Pulmonary artery endothelial cell (primary cell): ENCODE data around the gene PLEKHA5. TPM values are rescaled to one million over a fixed set of nuclear protein-coding genes. Genes with fewer than 3 reads are reported as not detected.

ENCODE experiments used
- DNase-seq: peaks from one replicate; pipeline ENCODE4 v3.0.0-alpha.2; 2011; ENCODE audit warnings: low read depth, low spot score
- total RNA-seq: library from RNA; depleted of rRNA; stranded (reverse); fragments of >200 nt; gene quantifications from 2 replicates; pipeline ENCODE4 v1.2.3, GENCODE V29; 2014

Gene PLEKHA5
- total RNA-seq, 1 donor from 2014 or later = 14.6 TPM

GRCh38 chr12:19127270-19127669 lies 2.3 kb upstream of the PLEKHA5 start:
- no peak for DNase-seq

- no peak for DNase-seq
These were observed 1.0 kb upstream of the PLEKHA5 start for GRCh38 chr12:19128485-19128884.

DNA sequence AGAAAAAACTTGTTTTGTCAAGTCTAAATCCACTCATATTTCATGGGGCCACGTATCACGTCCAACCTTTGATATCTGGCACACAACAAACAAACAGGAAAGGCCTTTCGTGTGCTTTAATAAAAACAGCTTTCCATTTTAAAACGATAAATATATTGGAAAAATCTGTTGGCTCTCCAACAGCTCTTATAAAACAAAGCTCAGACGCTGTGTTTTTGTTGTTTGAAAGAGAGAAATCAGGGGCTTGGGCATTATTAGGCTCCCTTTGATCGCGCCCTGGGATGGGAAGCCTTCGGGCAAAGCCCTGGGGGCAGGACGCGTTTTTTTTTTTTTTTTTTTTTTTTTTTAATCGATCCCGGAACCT lies 429 bp upstream of the PLEKHA5 start:
- no peak for DNase-seq

- no peak for DNase-seq
These were observed 891 bp downstream of the PLEKHA5 start for GRCh38 chr12:19130224-19131024.

DNA sequence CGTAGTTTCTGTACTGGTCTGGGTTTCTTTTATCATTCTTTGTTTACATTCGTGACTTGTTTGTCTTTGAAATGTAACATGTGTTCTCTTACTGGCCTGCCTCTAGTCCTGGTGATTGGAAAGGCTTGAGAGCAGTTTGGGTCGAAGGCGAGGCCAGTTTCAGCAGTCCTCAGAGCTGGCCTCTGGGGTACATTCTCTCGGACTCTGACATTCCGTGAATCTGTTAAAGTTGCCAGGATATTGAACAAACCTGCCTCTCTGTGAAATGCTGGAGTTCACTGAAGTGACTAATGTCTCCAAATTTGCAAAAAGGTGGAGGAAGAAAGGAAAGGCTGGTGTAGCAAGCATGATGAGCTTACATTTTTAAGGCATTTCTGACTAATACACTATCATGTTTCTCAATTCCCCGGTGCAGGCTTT lies 1.5 kb downstream of the PLEKHA5 start:
- DNase-seq = no peak

DNA sequence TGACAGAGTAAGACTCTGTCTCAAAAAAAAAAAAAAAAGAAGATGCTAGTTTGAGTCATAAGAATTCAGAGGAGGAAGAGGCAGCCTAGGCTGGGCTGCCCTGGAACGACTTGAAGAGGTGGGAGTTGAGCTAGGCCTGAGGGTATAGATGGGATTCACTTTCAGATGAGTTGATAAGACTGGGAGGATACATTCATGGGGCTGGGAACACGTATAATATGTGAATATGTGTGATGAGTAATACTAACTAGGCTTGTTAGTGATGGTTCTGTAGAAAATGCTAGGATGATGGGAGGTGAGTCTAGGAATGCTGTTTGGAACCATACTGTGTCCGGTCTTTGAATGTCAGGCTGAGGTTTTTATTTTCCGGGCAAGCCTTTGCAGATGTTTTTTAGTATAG lies 9.0 kb downstream of the PLEKHA5 start:
- DNase-seq = no peak

DNA sequence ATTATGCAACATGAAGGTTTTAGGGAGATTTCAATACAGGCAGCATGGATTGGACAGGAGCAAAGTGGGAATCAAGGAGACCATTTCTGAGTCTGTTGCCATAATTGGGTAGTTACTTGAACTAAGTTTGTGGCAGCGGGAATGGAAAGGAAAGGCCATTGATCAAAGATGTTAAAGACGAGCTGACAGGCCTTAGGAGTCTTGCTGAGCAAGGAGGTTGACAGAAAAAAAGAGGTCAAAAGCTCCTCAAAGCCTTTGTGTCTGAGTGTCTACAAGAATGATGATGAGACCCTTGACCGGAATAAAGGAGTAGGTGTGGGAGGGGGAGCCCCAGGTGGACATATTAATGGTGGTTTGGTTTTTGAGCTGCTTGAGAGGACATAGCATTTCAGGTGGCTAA lies 9.4 kb downstream of the PLEKHA5 start:
- DNase-seq = no peak

DNA sequence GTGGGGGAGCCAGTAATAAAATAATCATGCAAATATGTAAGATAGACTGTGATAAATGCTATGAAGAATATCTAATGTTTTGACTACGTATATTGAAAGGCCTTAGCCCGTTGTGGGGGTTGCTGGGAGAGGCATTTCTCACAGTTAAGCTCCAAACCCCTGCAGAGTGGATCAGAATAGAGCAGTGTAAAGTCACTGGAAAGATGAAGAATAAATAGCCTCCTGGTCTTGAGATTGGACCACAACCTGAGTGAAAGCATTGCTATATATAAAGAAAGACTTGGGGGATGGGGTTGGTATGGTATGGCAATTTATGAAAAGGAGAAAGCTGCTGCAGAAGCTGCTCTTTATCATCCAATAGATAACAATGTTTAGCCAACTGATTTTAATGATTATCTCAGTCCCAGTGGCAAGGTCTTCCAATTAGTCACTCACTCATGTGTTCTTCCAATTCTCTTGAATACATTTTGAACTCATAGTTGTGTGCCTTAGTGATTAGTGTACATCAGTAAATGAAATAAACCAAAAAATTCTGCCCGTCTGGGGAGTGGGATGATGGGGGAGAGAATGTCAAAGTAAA lies 10.2 kb downstream of the PLEKHA5 start:
- DNase-seq = no peak

DNA sequence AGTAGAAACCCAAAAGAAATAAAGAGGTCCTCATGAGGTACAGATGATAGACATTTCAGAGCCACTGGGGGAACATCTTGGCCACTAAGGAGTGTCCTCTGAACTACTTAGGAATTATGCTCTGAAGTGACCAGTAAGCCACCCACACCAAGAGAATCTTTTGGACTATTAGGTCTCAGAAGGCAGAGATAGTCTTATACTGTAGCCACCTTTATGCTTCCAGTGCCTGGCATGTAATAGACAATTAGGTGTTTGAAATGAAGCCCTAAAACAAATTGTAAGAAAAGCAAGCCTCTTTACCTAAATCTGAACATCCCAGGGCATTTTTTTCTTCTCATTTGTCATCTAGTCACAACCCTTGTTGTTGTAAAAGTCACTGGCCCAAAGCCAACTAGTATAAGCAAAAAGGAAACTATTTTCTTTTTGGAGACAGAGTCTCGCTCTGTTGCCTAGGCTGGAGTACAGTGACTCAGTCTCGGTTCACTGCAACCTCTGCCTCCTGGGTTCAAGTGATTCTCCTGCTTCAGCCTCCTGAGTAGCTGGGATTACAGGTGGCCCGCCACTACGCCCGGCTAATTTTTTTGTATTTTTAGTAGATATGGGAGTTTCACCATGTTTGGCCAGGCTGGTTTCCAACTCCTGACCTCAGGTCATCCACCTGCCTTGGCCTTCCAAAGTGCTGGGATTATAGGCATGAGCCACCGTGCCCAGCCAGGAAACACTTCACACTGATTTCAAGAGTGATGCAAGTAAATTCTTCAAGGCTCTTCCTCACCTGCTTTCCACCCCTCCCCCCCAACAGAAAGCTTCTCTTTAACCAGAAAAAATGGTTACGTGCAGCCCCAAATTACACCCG lies 11.1 kb downstream of the PLEKHA5 start:
- DNase-seq = no peak

DNA sequence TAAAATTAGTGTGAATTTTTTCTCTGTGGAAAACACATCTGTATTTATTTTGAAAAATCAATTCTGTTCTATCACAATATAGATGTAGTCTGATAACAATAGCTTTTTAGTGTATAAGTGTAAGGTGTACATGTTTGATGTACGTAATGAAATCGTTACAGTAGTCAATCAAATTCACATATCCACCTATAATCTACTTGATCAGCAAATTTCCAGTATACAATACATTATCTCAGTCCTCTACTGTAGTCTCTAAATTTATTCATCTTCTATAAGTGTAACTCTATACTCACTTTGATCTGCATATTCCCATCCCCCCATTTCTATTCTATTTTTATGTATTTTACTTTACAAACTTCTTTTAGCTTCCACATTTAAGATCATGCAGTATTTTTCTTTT lies 13.0 kb downstream of the PLEKHA5 start:
- DNase-seq = no peak

DNA sequence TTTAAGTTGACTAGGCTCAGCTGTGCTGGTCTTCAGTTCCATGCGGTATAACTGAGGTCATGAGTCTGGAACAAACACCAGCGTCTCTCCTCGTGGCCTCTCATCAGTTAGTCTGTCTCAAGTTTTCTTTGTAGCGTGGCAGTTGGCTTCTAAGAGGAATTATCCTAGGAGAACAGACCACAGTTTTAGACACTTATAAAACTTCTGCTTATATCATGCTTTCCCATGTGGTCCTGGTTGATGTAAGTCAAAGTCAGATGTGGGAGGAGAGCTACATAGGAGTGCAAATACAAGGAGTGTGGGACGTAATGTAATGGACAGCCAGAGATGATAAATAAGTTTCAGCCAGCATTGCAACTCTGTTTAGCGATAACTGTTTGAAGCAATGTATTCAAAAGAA lies 14.8 kb downstream of the PLEKHA5 start:
- no peak for DNase-seq

DNA sequence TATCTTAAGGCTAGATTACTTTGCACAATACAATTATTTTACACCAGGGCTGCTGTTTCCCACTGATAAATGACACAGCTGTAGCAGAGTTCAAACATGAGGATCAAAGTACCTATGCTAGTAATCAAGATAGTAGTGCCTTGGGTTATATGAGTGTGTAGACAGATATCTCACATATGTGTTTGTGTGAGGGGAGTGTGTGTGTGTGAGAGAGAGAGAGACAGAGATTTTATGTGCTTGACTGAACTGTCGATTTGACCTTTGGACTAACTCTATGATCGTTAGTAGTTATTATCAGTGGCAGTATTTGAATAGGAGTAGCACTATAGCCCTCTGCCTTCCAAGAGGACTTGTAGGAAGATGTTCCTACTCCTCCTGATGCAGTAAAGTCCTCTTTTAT lies 15.5 kb downstream of the PLEKHA5 start:
- DNase-seq = no peak

- DNase-seq = no peak
These were observed 19.3 kb downstream of the PLEKHA5 start for GRCh38 chr12:19148860-19149259.

GRCh38 chr12:19150273-19150900 lies 20.9 kb downstream of the PLEKHA5 start:
- no peak for DNase-seq

DNA sequence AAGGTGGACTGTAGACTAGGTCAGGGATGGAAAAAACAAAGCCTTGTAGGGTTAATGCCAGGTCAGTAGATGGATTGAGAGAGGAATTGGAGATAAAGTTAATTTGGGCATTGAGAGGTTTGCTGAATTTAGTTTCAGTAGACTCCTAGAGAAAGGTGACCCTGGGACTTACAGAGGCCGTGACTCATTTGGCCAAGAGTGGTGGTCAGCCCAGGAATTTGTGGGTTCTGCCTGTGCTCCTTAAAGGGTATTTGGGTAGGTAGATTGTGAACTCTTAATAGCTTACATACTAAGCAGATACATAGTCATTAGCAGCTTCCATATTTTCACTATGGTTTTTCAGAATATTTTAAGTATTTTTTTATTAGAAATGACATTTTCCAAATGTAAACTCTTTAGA lies 21.8 kb downstream of the PLEKHA5 start:
- no peak for DNase-seq

- no peak for DNase-seq
These were observed 23.9 kb downstream of the PLEKHA5 start for GRCh38 chr12:19153396-19153795.

- no peak for DNase-seq
These were observed 25.2 kb downstream of the PLEKHA5 start for GRCh38 chr12:19154686-19155085.

DNA sequence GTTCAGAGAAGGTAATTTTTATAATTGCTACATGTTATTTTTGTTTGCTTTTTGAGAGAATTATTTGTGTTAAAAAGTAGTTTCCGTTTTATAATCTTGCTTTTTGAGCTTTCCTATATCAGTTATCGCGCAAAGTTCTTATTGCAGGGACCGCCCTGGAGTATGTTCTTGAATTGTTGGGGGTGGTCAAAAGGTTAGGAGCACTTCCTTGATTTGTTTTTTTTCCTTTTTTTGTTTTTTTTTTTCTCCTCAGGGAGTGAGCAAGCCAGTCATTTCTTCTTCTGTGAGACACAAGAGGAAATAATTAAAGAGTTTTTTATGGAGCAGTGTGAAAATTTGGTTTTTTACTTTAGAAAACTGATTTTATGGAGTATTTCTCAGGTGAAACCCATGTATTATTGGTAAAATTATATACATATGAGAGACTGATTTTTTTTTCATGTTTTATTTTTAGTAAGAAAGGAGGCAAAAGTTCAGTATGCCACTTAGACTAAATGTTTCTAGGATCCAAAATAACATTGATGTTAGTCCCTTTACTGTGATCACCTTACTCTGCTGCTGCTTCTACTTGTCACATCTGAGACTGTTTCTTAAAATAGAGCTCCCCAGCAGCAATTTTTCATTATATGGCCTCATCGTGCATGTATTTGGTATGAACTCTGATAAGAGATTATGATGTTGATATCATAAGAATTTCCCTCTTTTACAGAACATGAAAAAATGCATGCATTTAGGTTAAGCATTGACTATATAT lies 26.6 kb downstream of the PLEKHA5 start:
- DNase-seq = peak; percentile 19

DNA sequence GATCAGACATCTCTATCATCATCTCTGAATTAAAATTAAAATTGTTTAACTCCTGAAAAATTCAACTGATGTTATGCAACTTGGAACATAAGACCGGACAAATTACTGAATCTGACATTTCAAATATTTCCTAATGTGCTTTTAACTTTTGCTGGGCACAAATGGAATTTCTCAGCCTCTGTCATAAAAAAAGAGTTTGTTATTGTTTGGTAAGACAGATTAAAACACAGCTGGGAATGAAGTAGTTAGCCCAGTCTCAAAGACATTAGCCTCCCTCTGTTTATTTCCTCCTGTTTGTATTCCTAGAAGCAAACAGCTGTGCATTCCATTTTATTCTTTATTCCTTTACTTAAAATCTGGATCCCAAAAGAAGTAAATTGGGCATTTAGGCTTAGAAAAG lies 29.4 kb downstream of the PLEKHA5 start:
- DNase-seq = no peak

- no peak for DNase-seq
These were observed 31.7 kb downstream of the PLEKHA5 start for GRCh38 chr12:19161216-19161615.

DNA sequence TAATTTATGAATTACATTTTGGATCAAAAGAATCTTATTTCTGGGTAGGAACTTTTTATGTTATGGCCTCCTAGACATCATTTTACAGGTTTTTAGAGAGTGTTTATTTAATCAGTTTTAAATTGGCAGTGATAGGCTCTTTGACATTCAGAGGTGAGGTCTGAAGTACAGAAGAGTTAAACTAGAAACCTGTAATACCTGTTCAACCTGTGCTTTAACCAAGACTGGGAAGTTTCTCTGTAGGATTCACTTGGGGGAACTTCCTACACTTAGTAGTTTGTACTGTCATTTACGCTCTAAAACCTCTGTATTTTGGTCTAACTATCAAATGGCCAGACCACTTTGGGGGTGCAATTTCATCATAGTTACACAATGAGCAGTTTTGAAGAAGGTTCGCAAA lies 35.9 kb downstream of the PLEKHA5 start:
- DNase-seq = no peak
